ENCODE results near the gene GPSM3. TPM values are rescaled to one million over a fixed set of nuclear protein-coding genes. Genes with fewer than 3 reads are reported as not detected.

The GPSM3 gene
- total and polyA plus RNA-seq, 2 experiments from 2014 or later: 4.7 to 5.9 TPM

DNA sequence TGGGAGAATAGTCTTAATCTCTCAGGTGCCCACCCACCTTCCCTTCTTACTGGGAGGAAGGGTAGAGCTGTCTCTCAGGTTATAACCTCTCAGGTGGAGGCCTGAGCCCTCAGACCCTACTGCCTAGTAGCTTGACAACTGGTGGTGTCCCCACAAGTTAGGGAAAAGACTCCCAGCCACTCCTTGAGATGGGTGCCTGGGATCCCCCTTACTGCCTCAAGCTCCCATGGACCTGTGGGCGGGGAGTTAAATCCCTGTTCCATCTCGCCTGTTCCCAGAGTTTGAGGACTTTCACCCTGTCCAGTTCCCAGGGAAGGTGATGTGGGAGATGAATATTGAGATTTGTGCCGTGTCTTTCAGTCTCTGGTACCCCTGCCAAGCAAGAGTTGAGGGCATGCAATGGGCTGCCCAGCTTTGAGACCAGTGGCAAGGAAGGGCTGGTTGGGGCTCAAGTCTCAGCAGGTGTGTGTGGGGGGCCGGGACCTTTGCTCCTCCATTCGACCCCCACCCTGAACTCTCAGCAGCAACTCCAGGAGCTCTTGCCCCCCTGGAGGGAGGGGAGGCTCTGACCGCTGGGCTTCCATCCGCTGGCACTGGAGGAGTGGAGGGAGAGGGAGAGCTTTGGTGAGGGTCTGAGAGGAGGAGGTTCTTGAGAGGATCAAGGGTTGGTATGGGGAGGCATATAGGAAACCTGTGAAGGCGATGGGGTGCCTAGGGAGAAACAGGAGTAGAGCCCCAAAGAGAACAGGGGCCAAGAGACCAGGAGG, 1.3 kb downstream of the GPSM3 start:
- Histone ChIP-seq H3K9me2 (ENCODE audit: insufficient read depth) (no peaks in the 10 kb centered on the region), H3K79me2 (replicated peaks; ENCODE audit: insufficient read depth) (peaks cover 12% of the 10 kb centered on the region), H3K36me3 (ENCODE audit: insufficient read depth) (peaks cover 3% of the 10 kb centered on the region; the same call in 1 of the 2 replicates), H4K20me1 (replicated peaks; ENCODE audit: insufficient read depth) (no peaks in the 10 kb centered on the region), H3K4me3 (no peak overlapping the region; the same call in 1 of the 2 replicates), H3F3A (replicated peaks; ENCODE audit: low read depth) (peaks cover 21% of the 10 kb centered on the region), H3K4me1 (ENCODE audit: insufficient read depth) (peaks cover 51% of the 10 kb centered on the region), H3K27ac (ENCODE audit: low read depth) (0 out of 2 replicates have a peak overlapping the region, but pooled peaks have one; percentile 32), H3K27me3 (ENCODE audit: insufficient read depth) (no peaks in the 10 kb centered on the region), H3K4me2 (peak overlapping the region; percentile 89; the same call in 1 of the 2 replicates), H2AFZ (no peak overlapping the region)
- Mint-ChIP-seq H3K27me3 (ENCODE audit: insufficient read depth, low read depth, poor library complexity) (peaks cover 30% of the 10 kb centered on the region), H3K9me3 (no peaks in the 10 kb centered on the region; the same call in 2 of the 3 replicates), H3K27ac (peak overlapping the region; percentile 78), H3K4me3 (peak overlapping the region; percentile 48), H3K36me3 (ENCODE audit: low read depth) (peaks cover 30% of the 10 kb centered on the region), H3K4me1 (peaks cover 62% of the 10 kb centered on the region)
- no peak for ATAC-seq
- no peak for DNase-seq (ENCODE audit: low spot score)
- no peak for TF ChIP-seq NANOG (IDR thresholded peaks at IDR 0.05; ENCODE audit: borderline replicate concordance)
- TF ChIP-seq CTCF (conservative IDR thresholded peaks at IDR 0.05; ENCODE audit: low read depth in 2 of 2): no peak
- TF ChIP-seq, protein P1, sequence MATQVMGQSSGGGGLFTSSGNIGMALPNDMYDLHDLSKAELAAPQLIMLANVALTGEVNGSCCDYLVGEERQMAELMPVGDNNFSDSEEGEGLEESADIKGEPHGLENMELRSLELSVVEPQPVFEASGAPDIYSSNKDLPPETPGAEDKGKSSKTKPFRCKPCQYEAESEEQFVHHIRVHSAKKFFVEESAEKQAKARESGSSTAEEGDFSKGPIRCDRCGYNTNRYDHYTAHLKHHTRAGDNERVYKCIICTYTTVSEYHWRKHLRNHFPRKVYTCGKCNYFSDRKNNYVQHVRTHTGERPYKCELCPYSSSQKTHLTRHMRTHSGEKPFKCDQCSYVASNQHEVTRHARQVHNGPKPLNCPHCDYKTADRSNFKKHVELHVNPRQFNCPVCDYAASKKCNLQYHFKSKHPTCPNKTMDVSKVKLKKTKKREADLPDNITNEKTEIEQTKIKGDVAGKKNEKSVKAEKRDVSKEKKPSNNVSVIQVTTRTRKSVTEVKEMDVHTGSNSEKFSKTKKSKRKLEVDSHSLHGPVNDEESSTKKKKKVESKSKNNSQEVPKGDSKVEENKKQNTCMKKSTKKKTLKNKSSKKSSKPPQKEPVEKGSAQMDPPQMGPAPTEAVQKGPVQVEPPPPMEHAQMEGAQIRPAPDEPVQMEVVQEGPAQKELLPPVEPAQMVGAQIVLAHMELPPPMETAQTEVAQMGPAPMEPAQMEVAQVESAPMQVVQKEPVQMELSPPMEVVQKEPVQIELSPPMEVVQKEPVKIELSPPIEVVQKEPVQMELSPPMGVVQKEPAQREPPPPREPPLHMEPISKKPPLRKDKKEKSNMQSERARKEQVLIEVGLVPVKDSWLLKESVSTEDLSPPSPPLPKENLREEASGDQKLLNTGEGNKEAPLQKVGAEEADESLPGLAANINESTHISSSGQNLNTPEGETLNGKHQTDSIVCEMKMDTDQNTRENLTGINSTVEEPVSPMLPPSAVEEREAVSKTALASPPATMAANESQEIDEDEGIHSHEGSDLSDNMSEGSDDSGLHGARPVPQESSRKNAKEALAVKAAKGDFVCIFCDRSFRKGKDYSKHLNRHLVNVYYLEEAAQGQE (IDR thresholded peaks at IDR 0.05; ENCODE audit: unreplicated experiment): no peak
- TF ChIP-seq EZH2phosphoT487 (IDR thresholded peaks at IDR 0.05; ENCODE audit: unreplicated experiment): no peak
- TF ChIP-seq EZH2 (IDR thresholded peaks at IDR 0.05; ENCODE audit: low read depth, unreplicated experiment): no peak

DNA sequence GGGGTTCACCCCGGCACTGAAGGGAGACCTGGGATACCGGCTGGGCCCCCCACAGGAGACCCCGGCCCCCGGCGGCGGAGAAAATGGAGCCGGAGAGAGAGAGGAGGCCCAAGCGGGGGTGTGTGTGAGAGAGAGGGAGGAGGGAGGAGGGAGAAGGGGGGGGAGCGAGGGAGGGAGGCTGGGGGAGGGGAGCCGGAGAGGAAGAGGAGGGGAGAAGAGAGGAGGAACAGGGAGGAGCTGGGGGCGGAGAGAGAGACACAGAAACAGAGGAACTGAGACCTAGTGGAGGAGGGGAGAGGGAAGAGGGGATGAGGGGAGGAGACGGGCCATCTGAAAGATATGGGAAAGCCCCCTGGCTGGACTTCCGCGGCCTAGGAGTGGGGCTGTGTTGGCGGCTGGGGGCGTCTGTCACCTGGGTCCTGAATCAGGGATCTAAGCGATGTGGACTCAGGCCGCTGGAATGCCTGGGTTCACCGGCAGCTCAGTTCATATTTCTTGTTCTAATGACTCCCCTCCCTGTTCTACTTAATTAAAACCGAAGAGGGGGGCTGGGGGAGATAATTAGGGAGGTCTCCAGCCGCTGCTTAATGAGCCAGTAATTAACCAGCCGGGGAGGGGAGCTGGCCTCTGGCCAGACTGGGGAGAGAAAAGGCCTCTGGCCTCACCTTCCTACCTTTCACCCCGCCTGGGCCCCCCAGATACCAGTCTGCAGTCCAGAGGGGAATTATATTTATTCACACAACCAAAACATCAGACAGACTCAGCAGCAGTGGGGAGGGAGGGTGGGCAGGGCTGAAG, 2.2 kb downstream of the GPSM3 start, which contains the start of gene PBX2:
Gene PBX2 (minus strand): TSS at position 149 of the 798 bp plus-strand sequence. CDS start 287 bp downstream, outside the sequence.
- H3K79me2 ChIP-seq (replicated peaks; ENCODE audit: insufficient read depth): peaks cover 12% of the 10 kb centered on the region
- peak within 1 kb of the TSS; percentile 66 for H3K4me3 ChIP-seq
- no peaks in the 10 kb centered on the region for H3K27me3 ChIP-seq (ENCODE audit: insufficient read depth)
- peak within 1 kb of the TSS; percentile 95 for H3K27ac Mint-ChIP-seq
- no peaks in the 10 kb centered on the region; the same call in 2 of the 3 replicates for H3K9me3 Mint-ChIP-seq
- no peak within 1 kb of the TSS for H2AFZ ChIP-seq
- peaks cover 69% of the 10 kb centered on the region for H3K4me1 Mint-ChIP-seq
- no peaks in the 10 kb centered on the region for H3K9me2 ChIP-seq (ENCODE audit: insufficient read depth)
- H3K27ac ChIP-seq (ENCODE audit: low read depth): peak within 1 kb of the TSS; percentile 32; the same call in 1 of the 2 replicates
- peaks cover 23% of the 10 kb centered on the region for H3F3A ChIP-seq (replicated peaks; ENCODE audit: low read depth)
- H4K20me1 ChIP-seq (replicated peaks; ENCODE audit: insufficient read depth): no peaks in the 10 kb centered on the region
- H3K4me1 ChIP-seq (ENCODE audit: insufficient read depth): peaks cover 51% of the 10 kb centered on the region
- peak within 1 kb of the TSS; percentile 89 for H3K4me2 ChIP-seq
- H3K4me3 Mint-ChIP-seq: peak within 1 kb of the TSS; percentile 89
- peaks cover 3% of the 10 kb centered on the region; the same call in 1 of the 2 replicates for H3K36me3 ChIP-seq (ENCODE audit: insufficient read depth)
- peaks cover 27% of the 10 kb centered on the region for H3K27me3 Mint-ChIP-seq (ENCODE audit: insufficient read depth, low read depth, poor library complexity)
- TF ChIP-seq, protein P2, sequence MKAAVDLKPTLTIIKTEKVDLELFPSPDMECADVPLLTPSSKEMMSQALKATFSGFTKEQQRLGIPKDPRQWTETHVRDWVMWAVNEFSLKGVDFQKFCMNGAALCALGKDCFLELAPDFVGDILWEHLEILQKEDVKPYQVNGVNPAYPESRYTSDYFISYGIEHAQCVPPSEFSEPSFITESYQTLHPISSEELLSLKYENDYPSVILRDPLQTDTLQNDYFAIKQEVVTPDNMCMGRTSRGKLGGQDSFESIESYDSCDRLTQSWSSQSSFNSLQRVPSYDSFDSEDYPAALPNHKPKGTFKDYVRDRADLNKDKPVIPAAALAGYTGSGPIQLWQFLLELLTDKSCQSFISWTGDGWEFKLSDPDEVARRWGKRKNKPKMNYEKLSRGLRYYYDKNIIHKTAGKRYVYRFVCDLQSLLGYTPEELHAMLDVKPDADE (IDR thresholded peaks at IDR 0.05): no peak
- TF ChIP-seq JUNB (IDR thresholded peaks at IDR 0.05; ENCODE audit: unreplicated experiment): no peak
- TF ChIP-seq POLR2AphosphoS5 (IDR thresholded peaks at IDR 0.05; ENCODE audit: low read depth): peak; percentile 40
- DNase-seq (ENCODE audit: low spot score) (peak; percentile 93), ATAC-seq (peak; percentile 65)
- H3K36me3 Mint-ChIP-seq (ENCODE audit: low read depth): peaks cover 37% of the 10 kb centered on the region
